ENCODE measurements around the gene EXOC7. TPM values are rescaled to one million over a fixed set of nuclear protein-coding genes. Genes with fewer than 3 reads are reported as not detected.

EXOC7 gene
- polyA plus RNA-seq, 1 donor from 2014 or later = 146 TPM

GRCh38 chr17:76150712-76151622, 47.4 kb upstream of the EXOC7 start:
- no peak overlapping the region for H2AFZ ChIP-seq (ENCODE audit: low read depth, low read length)
- no peak overlapping the region for H3K4me2 ChIP-seq (ENCODE audit: low read length)
- no peaks in the 10 kb centered on the region for H4K20me1 ChIP-seq (ENCODE audit: insufficient read depth)
- H3F3A ChIP-seq (ENCODE audit: insufficient read depth, low read length, poor library complexity, severe bottlenecking) = no peaks in the 10 kb centered on the region
- no peak overlapping the region for H3K4me3 ChIP-seq (ENCODE audit: low read length)
- no peak overlapping the region for H3K9ac ChIP-seq (ENCODE audit: low read length)
- H3K9me2 ChIP-seq (ENCODE audit: insufficient read depth, low read length) = no peaks in the 10 kb centered on the region
- H3K27ac ChIP-seq (ENCODE audit: low read length) = no peak overlapping the region
- H3K36me3 ChIP-seq (ENCODE audit: insufficient read depth, low read length) = no peaks in the 10 kb centered on the region
- H3K79me2 ChIP-seq (replicated peaks; ENCODE audit: insufficient read depth, low read length) = no peaks in the 10 kb centered on the region
- H3K27me3 ChIP-seq (ENCODE audit: insufficient read depth, low read depth, low read length) = no peaks in the 10 kb centered on the region
- TF ChIP-seq REST (IDR thresholded peaks at IDR 0.05; ENCODE audit: borderline replicate concordance) (no peak), MXI1 (conservative IDR thresholded peaks at IDR 0.05; ENCODE audit: poor library complexity, severe bottlenecking) (no peak), SMC3 (conservative IDR thresholded peaks at IDR 0.05; ENCODE audit: poor library complexity) (no peak), EP300 (conservative IDR thresholded peaks at IDR 0.05; ENCODE audit: poor library complexity, severe bottlenecking) (no peak), POLR2AphosphoS5 (IDR thresholded peaks at IDR 0.05) (no peak)
- no peaks in the 10 kb centered on the region for H3K9me3 ChIP-seq (ENCODE audit: low read length)

GRCh38 chr17:76149214-76149613, 45.6 kb upstream of the EXOC7 start:
- Histone ChIP-seq H3K27ac (ENCODE audit: low read length) (no peak overlapping the region), H4K20me1 (ENCODE audit: insufficient read depth) (no peaks in the 10 kb centered on the region), H3K9ac (ENCODE audit: low read length) (no peak overlapping the region), H3K27me3 (ENCODE audit: insufficient read depth, low read depth, low read length) (no peaks in the 10 kb centered on the region), H2AFZ (ENCODE audit: low read depth, low read length) (no peak overlapping the region), H3K4me2 (ENCODE audit: low read length) (no peak overlapping the region), H3K36me3 (ENCODE audit: insufficient read depth, low read length) (no peaks in the 10 kb centered on the region), H3K9me2 (ENCODE audit: insufficient read depth, low read length) (no peaks in the 10 kb centered on the region), H3K79me2 (replicated peaks; ENCODE audit: insufficient read depth, low read length) (no peaks in the 10 kb centered on the region), H3F3A (ENCODE audit: insufficient read depth, low read length, poor library complexity, severe bottlenecking) (no peaks in the 10 kb centered on the region), H3K9me3 (ENCODE audit: low read length) (no peaks in the 10 kb centered on the region), H3K4me3 (ENCODE audit: low read length) (no peak overlapping the region)
- TF ChIP-seq SMC3 (conservative IDR thresholded peaks at IDR 0.05; ENCODE audit: poor library complexity) = no peak
- TF ChIP-seq EZH2 (IDR thresholded peaks at IDR 0.05; ENCODE audit: borderline replicate concordance, insufficient read depth, low read length, poor library complexity, severe bottlenecking) = no peak
- TF ChIP-seq TAF1 (IDR thresholded peaks at IDR 0.05; ENCODE audit: low read depth) = no peak
- TF ChIP-seq EP300 (conservative IDR thresholded peaks at IDR 0.05; ENCODE audit: poor library complexity, severe bottlenecking) = no peak
- TF ChIP-seq CTCF (IDR thresholded peaks at IDR 0.05; ENCODE audit: poor library complexity, severe bottlenecking) = no peak
- TF ChIP-seq POLR2AphosphoS5 (IDR thresholded peaks at IDR 0.05) = no peak
- TF ChIP-seq RAD21 (conservative IDR thresholded peaks at IDR 0.05) = no peak
- no peak for TF ChIP-seq MXI1 (conservative IDR thresholded peaks at IDR 0.05; ENCODE audit: poor library complexity, severe bottlenecking)
